Measurements from ENCODE around the gene ARVCF.

The ARVCF gene

GRCh38 chr22:19923914-19924513, 92.6 kb downstream of the ARVCF start:
- DNase-seq: no peak
- H3K9me3 ChIP-seq: no peaks in the 10 kb centered on the region
- no peaks in the 10 kb centered on the region for H3K27me3 ChIP-seq
- no peaks in the 10 kb centered on the region for H3K4me1 ChIP-seq
- intact Hi-C loops (cut with DNase I; ENCODE audit: low total_unique reads): no loop called here
- no peak overlapping the region for H3K4me3 ChIP-seq
- no peak for TF ChIP-seq CTCF (IDR thresholded peaks at IDR 0.05)
- H3K27ac ChIP-seq: no peak overlapping the region
- peaks cover 0 to 8% (median 0%) of the 10 kb centered on the region in 3 donors for H3K36me3 ChIP-seq

- Histone ChIP-seq H3K27me3 (no peaks in the 10 kb centered on the region), H3K4me1 (no peaks in the 10 kb centered on the region), H3K27ac (no peak overlapping the region), H3K4me3 (no peak overlapping the region), H3K9me3 (no peaks in the 10 kb centered on the region), H3K36me3 (peaks cover 17 to 32% (median 23%) of the 10 kb centered on the region in 3 donors)
- no peak for TF ChIP-seq CTCF (IDR thresholded peaks at IDR 0.05)
- intact Hi-C loops (cut with DNase I; ENCODE audit: low total_unique reads): no loop called here
- DNase-seq: no peak
Measured at GRCh38 chr22:19921544-19922081, 95.0 kb downstream of the ARVCF start.
